Osteocyte (in vitro differentiated cells): Measurements from ENCODE around the gene GPC3. TPM values are rescaled to one million over a fixed set of nuclear protein-coding genes. Genes with fewer than 3 reads are reported as not detected.
A peak's percentile ranks its signal among the peaks of the same experiment; 100 is the strongest.

Experiments used
- DNase-seq: peaks from one replicate; pipeline ENCODE4 v3.0.0; 2021; ENCODE audit warnings: mixed read lengths; ENCODE audit not compliant: unreplicated experiment; ENCODE audit errors: extremely low spot score
- H3K27ac Mint-ChIP-seq: one replicate; pipeline ENCODE4 v1.8.0; 2021; ENCODE audit warnings: mild to moderate bottlenecking, mixed read lengths; ENCODE audit not compliant: unreplicated experiment
- H3K27me3 Mint-ChIP-seq: one replicate; pipeline ENCODE4 v1.8.0; 2021; ENCODE audit warnings: mixed read lengths; ENCODE audit not compliant: unreplicated experiment
- H3K36me3 Mint-ChIP-seq: one replicate; pipeline ENCODE4 v1.8.0; 2021; ENCODE audit warnings: mixed read lengths; ENCODE audit not compliant: unreplicated experiment
- H3K4me1 Mint-ChIP-seq: one replicate; pipeline ENCODE4 v1.8.0; 2021; ENCODE audit warnings: mixed read lengths; ENCODE audit not compliant: unreplicated experiment
- H3K4me3 Mint-ChIP-seq: one replicate; pipeline ENCODE4 v1.8.0; 2021; ENCODE audit warnings: mild to moderate bottlenecking, moderate library complexity, mixed read lengths; ENCODE audit not compliant: unreplicated experiment
- H3K9me3 Mint-ChIP-seq: one replicate; pipeline ENCODE4 v1.8.0; 2021; ENCODE audit warnings: mixed read lengths; ENCODE audit not compliant: unreplicated experiment
- CTCF ChIP-seq: fragments of 200-600 bp; sonication (generic); IDR thresholded peaks from 2 replicates; pipeline ENCODE4 v1.5.0; 2021; ENCODE audit warnings: antibody characterized with exemption, mild to moderate bottlenecking, moderate library complexity
- total RNA-seq: library from RNA; stranded (reverse); gene quantifications from 2 replicates; pipeline ENCODE4 v1.2.1, GENCODE V29; 2021

GPC3 gene
- total RNA-seq, 1 donor from 2014 or later = 19.6 TPM

DNA sequence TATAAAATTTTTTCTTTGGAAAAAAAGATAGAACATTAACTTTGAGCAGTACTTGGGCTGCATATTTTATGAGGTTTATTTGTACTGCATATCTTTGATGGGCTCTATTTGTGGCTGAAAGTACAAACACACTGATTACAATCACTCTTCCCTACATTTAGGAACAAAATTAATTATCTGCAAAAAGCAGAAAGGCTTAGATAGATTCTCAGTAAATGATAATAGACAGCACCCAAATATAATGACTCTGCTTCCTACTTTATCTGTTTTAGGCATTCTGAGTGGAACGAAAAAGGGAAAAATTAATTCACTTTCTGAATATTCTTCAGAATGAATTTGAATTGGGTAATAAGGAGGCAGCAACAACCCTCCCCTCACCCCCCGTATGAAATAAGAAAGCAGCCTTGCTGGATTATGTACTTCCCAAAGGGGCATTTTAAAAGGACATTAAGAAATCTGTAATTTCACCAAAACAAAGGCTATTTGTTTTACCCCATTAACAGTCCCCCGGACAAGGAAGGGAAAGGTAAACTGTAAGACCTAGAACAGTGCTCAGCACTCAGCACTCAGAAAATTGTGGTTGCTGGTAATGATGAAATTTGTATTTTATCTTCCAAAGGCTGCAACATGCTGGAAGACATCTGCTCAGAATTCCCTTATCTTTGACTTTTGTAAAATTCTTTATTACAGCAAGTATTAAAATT is 242.6 kb downstream of the GPC3 start:
- no peaks in the 10 kb centered on the region for H3K27me3 Mint-ChIP-seq

GRCh38 chrX:133741303-133741702 is 244.1 kb downstream of the GPC3 start:
- no peaks in the 10 kb centered on the region for H3K4me1 Mint-ChIP-seq

More for the DNA sequence above, 242.6 kb downstream of the GPC3 start:
- H3K4me1 Mint-ChIP-seq = peaks cover 10% of the 10 kb centered on the region
- H3K36me3 Mint-ChIP-seq = no peaks in the 10 kb centered on the region
- no peak for DNase-seq
- H3K27ac Mint-ChIP-seq = no peak overlapping the region
- H3K4me3 Mint-ChIP-seq = no peak overlapping the region
- H3K9me3 Mint-ChIP-seq = no peaks in the 10 kb centered on the region
- no peak for TF ChIP-seq CTCF

GRCh38 chrX:133726642-133727041 is 258.8 kb downstream of the GPC3 start:
- Mint-ChIP-seq H3K4me1 (peaks cover 22% of the 10 kb centered on the region), H3K36me3 (no peaks in the 10 kb centered on the region), H3K4me3 (peak overlapping the region; percentile 4), H3K9me3 (no peaks in the 10 kb centered on the region), H3K27ac (peak overlapping the region; percentile 80), H3K27me3 (no peaks in the 10 kb centered on the region)
- DNase-seq = no peak
- no peak for TF ChIP-seq CTCF

More at GRCh38 chrX:133741303-133741702, 244.1 kb downstream of the GPC3 start:
- Mint-ChIP-seq H3K27me3 (no peaks in the 10 kb centered on the region), H3K4me3 (no peak overlapping the region), H3K36me3 (no peaks in the 10 kb centered on the region), H3K27ac (no peak overlapping the region), H3K9me3 (no peaks in the 10 kb centered on the region)
- TF ChIP-seq CTCF = no peak
- DNase-seq = no peak

DNA sequence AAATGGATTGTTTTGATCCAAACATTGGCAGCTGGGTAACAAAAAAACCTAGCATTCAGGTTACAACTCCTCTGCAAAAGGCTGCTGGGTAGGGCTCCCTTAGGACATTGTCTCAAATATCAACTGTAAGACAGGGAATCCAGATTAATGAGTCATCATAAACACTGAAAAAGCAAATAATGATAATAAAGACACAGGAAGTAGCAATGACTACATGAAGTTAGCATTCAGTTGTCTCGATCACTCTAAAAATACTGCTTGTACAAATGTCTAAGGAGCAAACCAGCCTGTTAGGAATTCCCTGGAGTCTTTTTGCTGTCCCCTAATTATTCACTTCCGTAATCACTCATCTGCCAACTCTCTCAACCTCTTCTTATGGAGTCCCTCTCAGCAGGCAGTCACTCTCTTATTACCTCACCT is 259.2 kb downstream of the GPC3 start:
- peak overlapping the region; percentile 80 for H3K27ac Mint-ChIP-seq
- TF ChIP-seq CTCF = no peak
- peak overlapping the region; percentile 4 for H3K4me3 Mint-ChIP-seq
- H3K4me1 Mint-ChIP-seq = peaks cover 22% of the 10 kb centered on the region
- DNase-seq = no peak
- H3K9me3 Mint-ChIP-seq = no peaks in the 10 kb centered on the region
- H3K36me3 Mint-ChIP-seq = no peaks in the 10 kb centered on the region
- no peaks in the 10 kb centered on the region for H3K27me3 Mint-ChIP-seq

- Mint-ChIP-seq H3K27ac (no peak overlapping the region), H3K9me3 (no peaks in the 10 kb centered on the region), H3K4me3 (no peak overlapping the region), H3K27me3 (no peaks in the 10 kb centered on the region), H3K36me3 (no peaks in the 10 kb centered on the region), H3K4me1 (peaks cover 22% of the 10 kb centered on the region)
- no peak for DNase-seq
- no peak for TF ChIP-seq CTCF
Measured at GRCh38 chrX:133723930-133724329, 261.5 kb downstream of the GPC3 start.
